Vagina (tissue), 2 donors: ENCODE data around the gene PTPN21.

Source experiments
- CTCF ChIP-seq, 3 experiments: fragments of 450-650 bp in 2 of 3; fragments of 200-600 bp in 1 of 3; sonication (generic) in 1 of 3; IDR thresholded peaks; one replicate each; pipeline ENCODE4 v1.5.1; 2017 to 2019; ENCODE audit warnings: antibody characterized with exemption in 3 of 3, mild to moderate bottlenecking in 2 of 3, moderate library complexity in 2 of 3
- POLR2AphosphoS5 ChIP-seq, 2 donors: sonication (generic); formaldehyde crosslinking; IDR thresholded peaks; one replicate each; pipeline ENCODE4 v1.9.0; 2017; ENCODE audit warnings: antibody characterized with exemption in 2 of 2, mild to moderate bottlenecking in 2 of 2, low read depth in 1 of 2; ENCODE audit not compliant: insufficient read depth in 1 of 2

- TF ChIP-seq CTCF (IDR thresholded peaks at IDR 0.05): no peak
- TF ChIP-seq POLR2AphosphoS5 (IDR thresholded peaks at IDR 0.05; ENCODE audit: insufficient read depth in 1 of 2, low read depth in 1 of 2): no peak
Observed at GRCh38 chr14:88535149-88535548, 19.7 kb downstream of the PTPN21 start.
